ENCODE results near the gene GABARAPL2.

GABARAPL2 gene

GRCh38 chr16:75559564-75560372, 6.4 kb upstream of the GABARAPL2 start:
- H3K4me1 ChIP-seq (ENCODE audit: control insufficient read depth, insufficient read depth, low read length) = no peaks in the 10 kb centered on the region
- ChIA-PET POLR2A (no interaction called here), CTCF (interaction anchor here (1.6 kb wide), 1 partner anchor 62 kb away, joined by 3 read pairs; no protein-coding TSS in a partner anchor)
- H3K36me3 ChIP-seq (ENCODE audit: control insufficient read depth in 2 of 2, insufficient read depth in 1 of 2, low read length in 2 of 2) = no peaks in the 10 kb centered on the region
- no peak overlapping the region for H3K4me3 ChIP-seq (ENCODE audit: low read depth, low read length)
- H3K27ac ChIP-seq (ENCODE audit: extremely low read depth, low read depth, low read length) = no peak overlapping the region
- no peaks in the 10 kb centered on the region for H3K9me3 ChIP-seq (ENCODE audit: control insufficient read depth, insufficient read depth, low read depth, low read length)
- no peak for TF ChIP-seq ATF2 (tag by site-specific recombination; IDR thresholded peaks at IDR 0.05; ENCODE audit: low read depth)
- no peak for TF ChIP-seq ZNF37A (tag by site-specific recombination; IDR thresholded peaks at IDR 0.05)
- TF ChIP-seq HOXD13 (CRISPR knock-in tag; IDR thresholded peaks at IDR 0.05; ENCODE audit: borderline replicate concordance) = no peak
- TF ChIP-seq ZBTB44 (tag by site-specific recombination; IDR thresholded peaks at IDR 0.05) = no peak
- no peak for TF ChIP-seq ZNF513 (tag by site-specific recombination; IDR thresholded peaks at IDR 0.05)
- TF ChIP-seq MZF1 (tag by site-specific recombination; IDR thresholded peaks at IDR 0.05; ENCODE audit: borderline replicate concordance) = no peak
- no peak for TF ChIP-seq ZNF391 (tag by site-specific recombination; IDR thresholded peaks at IDR 0.05; ENCODE audit: borderline replicate concordance, low read depth)
- no peak for TF ChIP-seq INSM2 (tag by site-specific recombination; IDR thresholded peaks at IDR 0.05)
- TF ChIP-seq ZNF112 (tag by site-specific recombination; IDR thresholded peaks at IDR 0.05) = no peak
- no peak for TF ChIP-seq PBX3 (CRISPR knock-in tag; IDR thresholded peaks at IDR 0.05)
- TF ChIP-seq ZBTB20 (tag by site-specific recombination; IDR thresholded peaks at IDR 0.05) = no peak
- no peak for TF ChIP-seq KLF1 (tag by site-specific recombination; IDR thresholded peaks at IDR 0.05)
- TF ChIP-seq BCL11B (tag by site-specific recombination; IDR thresholded peaks at IDR 0.05; ENCODE audit: low read depth) = no peak
- TF ChIP-seq ZNF692 (tag by site-specific recombination; IDR thresholded peaks at IDR 0.05) = no peak

Data from HEK293 (cell line).